Right ventricle myocardium superior (tissue), 1 donor: Measurements from ENCODE around the gene ZBTB45. TPM values are rescaled to one million over a fixed set of nuclear protein-coding genes. Genes with fewer than 3 reads are reported as not detected.
"Not testable (repeated sequence)": the region's sequence is repeated elsewhere in the genome, so short reads cannot be mapped to it uniquely, and the experiment has no call there.

ENCODE experiments used
- ATAC-seq: fragments of 200-7000 bp; cut with Tn5 transposase; one replicate; pipeline ENCODE4 v1.9.1; 2020; ENCODE audit warnings: mild to moderate bottlenecking; ENCODE audit not compliant: poor library complexity
- DNase-seq: peaks from one replicate; pipeline ENCODE4 v3.0.0-alpha.2; 2020
- intact Hi-C: fragments of 100-400 bp; cut with DNase I; formaldehyde crosslinking; loops from one replicate; pipeline ENCODE4 v1.11.2; 2022
- total RNA-seq: library from RNA; stranded (reverse); fragmentation: NEBNext Ultra II Directional; extraction: Animal tissue kit (Norgen Biotek cat#: 25700); gene quantifications from one replicate; pipeline ENCODE4 v1.2.1, GENCODE V29; 2021
- donor health status: DM: no; HTN: yes; CAD: no; lungs with severe emphysema.

The ZBTB45 gene
- total RNA-seq, 1 donor from 2014 or later, result 7.9 TPM

- intact Hi-C loops, result no loop called here
- ATAC-seq (peak; percentile 96), DNase-seq (peak; percentile 99)
Observed at GRCh38 chr19:58543826-58544590, 24.4 kb upstream of the ZBTB45 start, which contains the start of gene TRIM28. TRIM28 (plus strand) TSS chr19:58544064; CDS start chr19:58544758, 694 bp downstream.

- DNase-seq, ATAC-seq, intact Hi-C loops: not testable (repeated sequence)
Observed at GRCh38 chr19:58542641-58543372, 23.2 kb upstream of the ZBTB45 start.

- DNase-seq, ATAC-seq, intact Hi-C loops: not testable (repeated sequence)
Observed at GRCh38 chr19:58539169-58539559, 19.6 kb upstream of the ZBTB45 start.

GRCh38 chr19:58538257-58539168 is 18.9 kb upstream of the ZBTB45 start:
- intact Hi-C loops, result no loop called here

GRCh38 chr19:58536852-58537798 is 17.5 kb upstream of the ZBTB45 start:
- ATAC-seq, result no peak
- DNase-seq, result no peak
- intact Hi-C loops, result no loop called here

More at GRCh38 chr19:58538257-58539168, 18.9 kb upstream of the ZBTB45 start:
- DNase-seq, result no peak
- ATAC-seq, result peak; percentile 43

GRCh38 chr19:58535857-58536256 is 16.2 kb upstream of the ZBTB45 start:
- intact Hi-C loops, result no loop called here
- DNase-seq (no peak), ATAC-seq (no peak)

- ATAC-seq, result no peak
- intact Hi-C loops, result no loop called here
- DNase-seq, result no peak
Observed at GRCh38 chr19:58531034-58531840, 11.6 kb upstream of the ZBTB45 start.

GRCh38 chr19:58529405-58529804 is 9.8 kb upstream of the ZBTB45 start:
- ATAC-seq, result no peak
- DNase-seq, result no peak
- intact Hi-C loops, result no loop called here

GRCh38 chr19:58522709-58523108 is 3.1 kb upstream of the ZBTB45 start:
- intact Hi-C loops, result no loop called here
- DNase-seq (no peak), ATAC-seq (no peak)

GRCh38 chr19:58521651-58522050 is 2.0 kb upstream of the ZBTB45 start:
- intact Hi-C loops, result no loop called here
- ATAC-seq (no peak), DNase-seq (no peak)

GRCh38 chr19:58520257-58520599 is 618 bp upstream of the ZBTB45 start:
- intact Hi-C loops, result no loop called here
- ATAC-seq (no peak), DNase-seq (no peak)

GRCh38 chr19:58519087-58519354 is 589 bp downstream of the ZBTB45 start:
- ATAC-seq (peak; percentile 69), DNase-seq (peak; percentile 74)
- intact Hi-C loops, result no loop called here

GRCh38 chr19:58518256-58519086 is 1.1 kb downstream of the ZBTB45 start:
- peak; percentile 54 for DNase-seq
- intact Hi-C loops, result no loop called here
- ATAC-seq, result no peak

GRCh38 chr19:58516964-58517833 is 2.4 kb downstream of the ZBTB45 start:
- DNase-seq, result no peak
- ATAC-seq, result no peak
- intact Hi-C loops, result no loop called here

- DNase-seq (no peak), ATAC-seq (no peak)
- intact Hi-C loops, result no loop called here
Observed at GRCh38 chr19:58516246-58516836, 3.3 kb downstream of the ZBTB45 start.
